K562 (cell line): ENCODE data around the gene SLC49A3. TPM values are rescaled to one million over a fixed set of nuclear protein-coding genes. Genes with fewer than 3 reads are reported as not detected.

Source experiments
- ATAC-seq: fragments of 200-7000 bp; cut with Tn5 transposase; 3 replicates; pipeline ENCODE4 v1.9.1; 2020; ENCODE audit warnings: moderate library complexity
- BruUV-seq: library from RNA; stranded (reverse); fragments of 400-500 nt; replicated peaks from 2 replicates; lab custom pipeline; 2021; lab: Mats Ljungman, UMichigan
- CTCF ChIA-PET: fragments of 300-600 bp; formaldehyde crosslinking; extraction: SDS; loops from one replicate; lab custom pipeline; 2021; ENCODE audit warnings: low intra/inter-chr PET ratio; lab: Yijun Ruan, JAX
- POLR2A ChIA-PET: fragments of 300-600, 350-650 bp; sonication (Branson Sonifier 250); formaldehyde crosslinking; extraction: SDS; loops from one replicate; lab custom pipeline; 2021; ENCODE audit warnings: antibody characterized with exemption, inconsistent platforms; lab: Yijun Ruan, JAX
- DNase-seq, 4 experiments: peaks; one replicate each; pipeline versions ENCODE4 v3.0.0 to v3.0.0-alpha.2; 2011 to 2018; ENCODE audit warnings: low spot score in 3 of 4, mixed read lengths in 3 of 4; ENCODE audit errors: extremely low read depth in 1 of 4
- FAIRE-seq: peaks from 2 replicates; lab custom pipeline; 2011; peaks lifted over from hg19 to GRCh38; lab: Jason Lieb, UNC
- H2AFZ ChIP-seq: 2 replicates; pipeline ENCODE4 v1.6.0; 2011; ENCODE audit warnings: low read depth, low read length, control low read depth, inconsistent platforms
- H3K27ac ChIP-seq: fragments of 200-600 bp; 3 replicates; pipeline ENCODE4 v1.8.0; 2011; ENCODE audit warnings: low read depth, mild to moderate bottlenecking, control low read depth, inconsistent platforms, low read length, moderate library complexity, mixed read lengths; ENCODE audit errors: extremely low read depth
- H3K27me3 ChIP-seq, 2 experiments: fragments of 300-600 bp in 1 of 2; 2 replicates in 1 of 2; 3 replicates in 1 of 2; pipeline versions ENCODE4 v1.6.0 to v1.8.0; 2011; ENCODE audit warnings: inconsistent platforms in 2 of 2, low read length in 2 of 2, mild to moderate bottlenecking in 1 of 2, mixed read lengths in 1 of 2, moderate library complexity in 1 of 2; ENCODE audit not compliant: control insufficient read depth in 2 of 2, insufficient read depth in 2 of 2
- H3K36me3 ChIP-seq: fragments of 300-600 bp; 3 replicates; pipeline ENCODE4 v1.8.0; 2011; ENCODE audit warnings: mild to moderate bottlenecking, low read length, inconsistent platforms; ENCODE audit not compliant: control insufficient read depth, insufficient read depth
- H3K4me1 ChIP-seq, 2 experiments: fragments of 200-600 bp in 1 of 2; replicated peaks in 1 of 2; 2 replicates in 1 of 2; 3 replicates in 1 of 2; pipeline versions ENCODE4 v1.5.1 to v1.8.0; 2011; ENCODE audit warnings: inconsistent platforms in 2 of 2, low read length in 2 of 2, mild to moderate bottlenecking in 1 of 2, mixed read lengths in 1 of 2, moderate library complexity in 1 of 2; ENCODE audit not compliant: control insufficient read depth in 2 of 2, insufficient read depth in 2 of 2
- H3K4me2 ChIP-seq: 2 replicates; pipeline ENCODE4 v1.6.1; 2011; ENCODE audit warnings: low read length, control low read depth, inconsistent platforms, mixed read lengths; ENCODE audit not compliant: insufficient read depth
- H3K4me3 ChIP-seq: fragments of 200-600 bp; sonication (generic), shearing (Covaris generic); 2 replicates; pipeline ENCODE4 v1.5.1; 2016; ENCODE audit warnings: control low read depth, inconsistent platforms
- H3K79me2 ChIP-seq: fragments of 200-600 bp; 3 replicates; pipeline ENCODE4 v1.8.0; 2011; ENCODE audit warnings: low read length, inconsistent platforms; ENCODE audit not compliant: control insufficient read depth, insufficient read depth
- H3K9ac ChIP-seq, 2 experiments: 2 replicates each; pipeline versions ENCODE4 v1.6.0 to v1.6.1; 2011; ENCODE audit warnings: low read depth in 2 of 2, low read length in 2 of 2, control low read depth in 1 of 2, inconsistent platforms in 1 of 2, mild to moderate bottlenecking in 1 of 2, mixed read lengths in 1 of 2; ENCODE audit not compliant: insufficient read depth in 1 of 2
- H3K9me1 ChIP-seq: one replicate; pipeline ENCODE4 v1.6.0; 2011; ENCODE audit warnings: inconsistent platforms, mild to moderate bottlenecking, low read length, moderate library complexity; ENCODE audit not compliant: control insufficient read depth, insufficient read depth
- H3K9me3 ChIP-seq: replicated peaks from 2 replicates; pipeline ENCODE4 v1.5.1; 2011; ENCODE audit warnings: low read depth, low read length, inconsistent platforms; ENCODE audit not compliant: control insufficient read depth, insufficient read depth
- H4K20me1 ChIP-seq: replicated peaks from 2 replicates; pipeline ENCODE4 v1.6.1; 2011; ENCODE audit warnings: low read length, inconsistent platforms, mixed read lengths; ENCODE audit not compliant: control insufficient read depth, insufficient read depth
- E2F3 ChIP-seq: fragments of 250-450 bp; sonication (Bioruptor Pico); IDR thresholded peaks from 2 replicates; pipeline ENCODE4 v1.4.0; 2020; ENCODE audit warnings: mild to moderate bottlenecking
- ETV1 ChIP-seq: fragments of 450-650 bp; conservative IDR thresholded peaks from 2 replicates; pipeline ENCODE4 v1.6.1; 2016; ENCODE audit warnings: missing genetic modification characterization, control low read depth, low read depth, missing compliant biosample characterization
- PCBP1 ChIP-seq: fragments of 200-400 bp; formaldehyde crosslinking; IDR thresholded peaks from 2 replicates; pipeline ENCODE4 v1.6.1; 2018; ENCODE audit warnings: mild to moderate bottlenecking, low read depth, low read length; ENCODE audit not compliant: poor library complexity, severe bottlenecking
- POLR2A ChIP-seq: fragments of 450-650 bp; conservative IDR thresholded peaks from 2 replicates; pipeline ENCODE4 v1.6.1; 2016
- XRCC4 ChIP-seq: IDR thresholded peaks from one replicate; pipeline ENCODE4 v1.6.1; 2011; ENCODE audit not compliant: insufficient read depth, insufficient read length; ENCODE audit errors: extremely low read depth
- WGBS: fragments of 100-300 bp; shearing (Covaris generic); methylation state at CpG from one replicate; pipeline ENCODE4 v1.1.6; 2016; ENCODE audit warnings: low coverage, mixed read lengths; ENCODE audit not compliant: insufficient coverage; ENCODE audit errors: missing lambda C conversion rate; 5-methylcytosine and 5-hydroxymethylcytosine counted together
- in situ Hi-C: fragments of 300-500 bp; cut with MboI; formaldehyde crosslinking; loops from 4 replicates; pipeline ENCODE4 v1.15.0; 2018; ENCODE audit warnings: inconsistent platforms, mixed read lengths
- intact Hi-C: fragments of 100-400 bp; cut with micrococcal nuclease; formaldehyde crosslinking; loops from 2 replicates; pipeline ENCODE4 v1.14.2; 2022
- polyA plus RNA-seq, 8 experiments: library from polyadenylated mRNA; depleted of rRNA in 4 of 8; stranded (reverse) in 5 of 8; unstranded in 3 of 8; fragments of >200 nt; fragmentation: Nextera tagmentation in 2 of 8; fragmentation: Illumina TruSeq in 1 of 8; extraction: Ambion mirVana in 2 of 8; extraction: Trizol in 1 of 8; gene quantifications; 2 replicates each; pipeline versions ENCODE4 v1.2.1 to v1.2.3, GENCODE V29; 2011 to 2014; ENCODE audit warnings: inconsistent platforms in 1 of 8, missing spikeins in 1 of 8
- total RNA-seq, 7 experiments: library from RNA; depleted of rRNA in 6 of 7; stranded (reverse); fragments of >200 nt in 6 of 7; fragmentation: Illumina TruSeq in 2 of 7; extraction: Trizol in 2 of 7; gene quantifications; 2 replicates each; pipeline versions ENCODE4 v1.2.1 to v1.2.3, GENCODE V29; 2011 to 2021; ENCODE audit warnings: low replicate concordance in 1 of 7
- TF ChIP-seq, protein P1 (sequence below), 2 experiments: fragments of 450-650 bp in 1 of 2; sonication (generic) in 1 of 2; formaldehyde crosslinking in 1 of 2; IDR thresholded peaks in 1 of 2; conservative IDR thresholded peaks in 1 of 2; 2 replicates each; pipeline versions ENCODE4 v1.6.1 to v1.8.1; 2016 to 2023; ENCODE audit warnings: mild to moderate bottlenecking in 2 of 2, moderate library complexity in 2 of 2, inconsistent platforms in 1 of 2, missing genetic modification reagents in 1 of 2
- TF ChIP-seq, protein P2 (sequence below): fragments of 450-650 bp; conservative IDR thresholded peaks from 2 replicates; pipeline ENCODE4 v1.6.1; 2016; ENCODE audit warnings: missing genetic modification characterization, low read depth, mild to moderate bottlenecking, control low read depth, missing compliant biosample characterization

Gene SLC49A3
- total and polyA plus RNA-seq, 9 of the 15 experiments (the other 6 are each of a cell fraction or from before 2014, with no cell fraction given): 0.24 to 0.41 TPM; not detected in 7

DNA sequence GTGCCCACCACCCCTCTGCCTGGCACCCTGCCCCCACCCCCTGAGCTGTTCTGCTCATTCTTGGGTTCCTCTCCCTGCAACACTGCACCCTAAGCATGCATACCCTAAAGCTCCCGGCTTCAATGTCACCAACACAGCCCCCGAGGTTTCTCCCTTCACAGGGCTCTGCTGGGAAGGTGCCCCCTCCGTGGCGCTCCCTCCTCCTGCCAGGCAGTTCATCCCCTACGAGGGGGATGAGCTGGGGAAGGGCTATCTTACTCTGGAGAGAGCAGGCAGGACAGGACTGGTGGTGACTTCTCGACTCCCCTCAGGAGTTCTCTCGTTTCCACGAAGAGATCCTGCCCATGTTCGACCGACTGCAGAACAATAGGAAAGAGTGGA is 21.4 kb downstream of the SLC49A3 start:
- CTCF ChIA-PET: no interaction called here
- Histone ChIP-seq H3K27me3 (peaks cover 13 to 42% of the 10 kb centered on the region in 2 experiments; a peak in 3 of 5 replicates), H3K9me1 (no peaks in the 10 kb centered on the region), H2AFZ (no peak overlapping the region), H3K9me3 (no peaks in the 10 kb centered on the region), H3K4me2 (no peak overlapping the region), H3K27ac (no peak overlapping the region), H3K4me1 (peaks cover 0 to 35% of the 10 kb centered on the region in 2 experiments; a peak in 2 of 5 replicates), H3K36me3 (peaks cover 21% of the 10 kb centered on the region), H4K20me1 (no peaks in the 10 kb centered on the region), H3K79me2 (no peaks in the 10 kb centered on the region), H3K4me3 (no peak overlapping the region), H3K9ac (no peak overlapping the region; a peak in 1 of 4 replicates)
- intact Hi-C loops (no loop called here), in situ Hi-C loops (no loop called here)
- WGBS: 38% methylated on average over 10 of the region's 10 CpGs
- TF ChIP-seq E2F3 (no peak), XRCC4 (no peak), PCBP1 (no peak), ETV1 (tag) (no peak), POLR2A (peak; percentile 36; the same call in 1 of the 2 replicates)
- TF ChIP-seq, protein P1, sequence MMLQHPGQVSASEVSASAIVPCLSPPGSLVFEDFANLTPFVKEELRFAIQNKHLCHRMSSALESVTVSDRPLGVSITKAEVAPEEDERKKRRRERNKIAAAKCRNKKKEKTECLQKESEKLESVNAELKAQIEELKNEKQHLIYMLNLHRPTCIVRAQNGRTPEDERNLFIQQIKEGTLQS (IDR thresholded peaks at IDR 0.05): no peak
- TF ChIP-seq, protein P1 (CRISPR knock-in tag; conservative IDR thresholded peaks at IDR 0.05): no peak
- TF ChIP-seq, protein P2, sequence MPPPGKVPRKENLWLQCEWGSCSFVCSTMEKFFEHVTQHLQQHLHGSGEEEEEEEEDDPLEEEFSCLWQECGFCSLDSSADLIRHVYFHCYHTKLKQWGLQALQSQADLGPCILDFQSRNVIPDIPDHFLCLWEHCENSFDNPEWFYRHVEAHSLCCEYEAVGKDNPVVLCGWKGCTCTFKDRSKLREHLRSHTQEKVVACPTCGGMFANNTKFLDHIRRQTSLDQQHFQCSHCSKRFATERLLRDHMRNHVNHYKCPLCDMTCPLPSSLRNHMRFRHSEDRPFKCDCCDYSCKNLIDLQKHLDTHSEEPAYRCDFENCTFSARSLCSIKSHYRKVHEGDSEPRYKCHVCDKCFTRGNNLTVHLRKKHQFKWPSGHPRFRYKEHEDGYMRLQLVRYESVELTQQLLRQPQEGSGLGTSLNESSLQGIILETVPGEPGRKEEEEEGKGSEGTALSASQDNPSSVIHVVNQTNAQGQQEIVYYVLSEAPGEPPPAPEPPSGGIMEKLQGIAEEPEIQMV: no peak
- ATAC-seq: no peak
- no peak for FAIRE-seq
- POLR2A ChIA-PET: interaction anchor here (1.5 kb wide), 1 partner anchor 20 kb away, joined by 3 read pairs; no protein-coding TSS in a partner anchor
- no peak for DNase-seq
- no TSS peak for BruUV-seq
